ENCODE measurements around the gene ATAD1.
"Not testable (repeated sequence)": the region's sequence is repeated elsewhere in the genome, so short reads cannot be mapped to it uniquely, and the experiment has no call there.

Gene ATAD1

DNA sequence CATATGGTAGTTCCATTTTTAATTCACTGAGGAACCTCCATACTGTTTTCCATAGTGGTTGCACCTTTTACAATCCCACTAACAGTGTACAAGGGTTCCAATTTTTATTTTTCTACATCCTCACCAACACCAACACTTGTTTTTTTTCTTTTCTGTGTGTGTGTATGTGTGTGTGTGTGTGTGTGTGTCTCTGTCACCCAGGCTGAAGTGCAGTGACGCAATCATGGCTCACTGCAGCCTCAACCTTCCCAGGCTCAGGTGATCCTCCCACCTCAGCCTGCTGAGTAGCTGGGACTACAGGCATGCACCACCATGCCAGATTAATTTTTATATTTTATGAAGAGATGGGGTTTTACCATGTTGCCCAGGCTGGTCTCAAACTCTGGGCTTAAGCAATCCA is 79.8 kb downstream of the ATAD1 start:
- not testable (repeated sequence) for H3K4me1 Mint-ChIP-seq (ENCODE audit: low read depth); H3K4me3 Mint-ChIP-seq; H3K27me3 Mint-ChIP-seq; H3K36me3 Mint-ChIP-seq; H3K9me3 Mint-ChIP-seq (ENCODE audit: low read depth); H3K27ac Mint-ChIP-seq

DNA sequence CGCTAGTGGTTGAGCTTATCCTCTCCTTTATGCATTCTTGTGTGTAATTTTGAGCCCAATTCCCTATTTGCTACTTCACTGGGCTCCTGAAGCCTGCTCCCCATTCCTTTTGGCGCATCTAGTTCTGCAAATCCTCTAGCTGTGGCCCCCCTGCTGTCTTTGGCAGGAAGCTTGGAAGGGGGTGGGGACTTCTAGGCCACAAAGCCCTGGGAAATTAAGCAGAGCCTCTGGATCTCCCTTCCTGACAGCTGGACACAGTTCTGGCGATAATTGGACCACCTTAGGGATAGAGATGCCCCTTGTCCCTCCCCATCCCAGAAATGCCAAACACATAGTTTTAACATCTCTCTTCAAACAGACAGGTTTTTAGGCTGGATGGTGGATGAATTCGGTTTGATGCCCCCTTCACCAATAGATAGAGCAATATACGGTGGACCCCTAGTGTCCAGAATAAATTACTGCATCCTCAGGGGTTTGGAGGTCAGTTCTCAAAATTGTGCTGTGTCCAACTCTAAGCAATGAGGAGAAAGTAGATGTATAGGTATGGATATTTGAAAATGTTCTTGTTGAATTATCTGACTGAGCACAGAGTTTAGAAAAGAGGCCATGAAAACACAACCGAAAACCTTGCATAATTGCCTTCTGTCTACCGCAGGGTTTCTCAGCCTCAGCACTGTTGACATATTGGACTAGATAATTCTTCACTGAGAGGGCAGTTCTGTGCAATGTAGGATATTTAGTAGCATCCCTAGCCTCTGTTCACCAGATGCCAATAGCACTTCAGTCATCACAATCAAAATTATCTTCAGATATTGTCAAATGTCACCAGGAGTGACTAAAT is 82.8 kb downstream of the ATAD1 start:
- H3K4me3 Mint-ChIP-seq = no peak overlapping the region
- peaks cover 9% of the 10 kb centered on the region for H3K27me3 Mint-ChIP-seq
- H3K36me3 Mint-ChIP-seq = no peaks in the 10 kb centered on the region
- H3K27ac Mint-ChIP-seq = no peak overlapping the region
- H3K9me3 Mint-ChIP-seq (ENCODE audit: low read depth) = no peaks in the 10 kb centered on the region
- no peaks in the 10 kb centered on the region for H3K4me1 Mint-ChIP-seq (ENCODE audit: low read depth)

DNA sequence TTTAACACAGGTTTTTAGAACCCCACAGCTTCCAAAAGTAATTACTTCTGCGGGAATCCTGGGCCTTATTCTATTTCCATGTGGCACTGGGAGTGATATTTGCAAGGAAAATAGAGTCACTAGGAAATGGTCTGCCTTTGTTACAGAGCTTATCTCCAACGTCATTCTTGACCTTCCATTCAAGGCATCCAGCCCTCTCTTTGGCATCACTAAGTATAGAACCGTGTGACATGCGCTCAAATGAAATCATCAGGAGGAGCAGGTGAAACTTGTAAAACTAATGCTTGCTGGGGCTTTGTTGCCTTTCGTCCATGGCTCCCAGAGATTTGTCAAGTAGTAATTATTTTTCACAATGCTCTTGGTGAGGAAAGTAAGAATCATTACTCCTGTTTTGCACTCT is 84.9 kb downstream of the ATAD1 start:
- H3K27me3 Mint-ChIP-seq = peaks cover 11% of the 10 kb centered on the region
- no peak overlapping the region for H3K4me3 Mint-ChIP-seq
- H3K36me3 Mint-ChIP-seq = no peaks in the 10 kb centered on the region
- H3K9me3 Mint-ChIP-seq (ENCODE audit: low read depth) = no peaks in the 10 kb centered on the region
- no peak overlapping the region for H3K27ac Mint-ChIP-seq
- H3K4me1 Mint-ChIP-seq (ENCODE audit: low read depth) = no peaks in the 10 kb centered on the region

DNA sequence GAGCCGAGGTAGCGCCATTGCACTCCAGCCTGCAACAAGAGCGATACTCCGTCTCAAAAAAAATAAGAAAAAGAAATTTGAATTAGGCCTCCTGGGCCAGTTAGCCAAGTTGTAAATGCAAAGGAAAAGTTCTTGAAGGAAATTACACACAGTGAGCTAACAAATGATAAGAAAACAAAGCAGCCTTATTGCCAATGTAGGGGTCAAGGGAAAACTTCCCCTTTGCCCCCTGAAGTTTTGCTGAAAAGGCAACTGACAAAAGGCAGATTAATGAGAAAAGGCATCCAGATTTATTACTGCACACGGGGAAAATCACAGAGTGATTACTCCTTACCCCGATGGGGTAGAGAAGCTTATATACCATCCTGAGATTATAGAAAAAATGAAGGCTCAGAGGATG is 88.1 kb downstream of the ATAD1 start:
- Mint-ChIP-seq H3K36me3 (no peaks in the 10 kb centered on the region), H3K4me3 (no peak overlapping the region), H3K9me3 (ENCODE audit: low read depth) (no peaks in the 10 kb centered on the region), H3K27me3 (peaks cover 7% of the 10 kb centered on the region), H3K4me1 (ENCODE audit: low read depth) (no peaks in the 10 kb centered on the region), H3K27ac (no peak overlapping the region)

DNA sequence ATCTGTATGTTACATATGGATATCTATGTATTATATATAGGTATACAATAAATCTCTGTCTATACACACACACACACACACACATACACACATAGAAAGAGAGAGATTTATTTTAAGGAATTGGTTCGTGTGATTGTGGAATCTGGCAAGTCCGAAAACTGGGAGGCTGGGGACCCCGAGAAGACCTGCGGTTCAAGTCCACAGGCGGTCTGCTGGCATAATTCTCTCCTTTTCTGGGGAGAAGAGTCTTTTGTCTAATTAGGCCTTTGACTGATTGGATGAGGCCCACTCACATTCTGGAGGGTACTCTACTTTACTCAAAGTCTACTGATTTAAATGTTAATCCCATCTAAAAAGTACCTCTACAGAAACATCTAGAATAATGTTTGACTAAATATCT is 93.2 kb downstream of the ATAD1 start:
- Mint-ChIP-seq H3K4me1 (ENCODE audit: low read depth) (no peaks in the 10 kb centered on the region), H3K27me3 (peaks cover 11% of the 10 kb centered on the region), H3K27ac (no peak overlapping the region), H3K4me3 (no peak overlapping the region), H3K9me3 (ENCODE audit: low read depth) (no peaks in the 10 kb centered on the region), H3K36me3 (no peaks in the 10 kb centered on the region)

DNA sequence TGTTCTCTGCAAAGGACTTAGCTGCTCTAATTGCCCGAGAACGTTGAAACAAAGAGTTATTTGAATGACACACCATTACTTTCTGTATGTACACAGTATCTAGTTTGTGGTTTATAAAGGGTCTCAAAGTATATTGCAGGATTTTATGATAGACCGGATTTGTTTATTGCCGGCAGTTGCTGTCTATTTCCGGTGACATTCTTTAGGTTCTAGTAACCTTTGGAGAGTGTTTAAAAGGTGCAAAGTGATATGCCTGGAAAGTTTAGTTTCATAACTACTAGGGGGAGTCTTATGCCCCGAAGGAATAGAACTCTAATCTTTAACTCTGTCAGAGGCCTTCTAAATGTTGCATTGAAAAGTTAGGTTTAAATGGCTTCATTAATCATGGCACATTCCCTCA is 94.5 kb downstream of the ATAD1 start:
- Mint-ChIP-seq H3K4me1 (ENCODE audit: low read depth) (no peaks in the 10 kb centered on the region), H3K9me3 (ENCODE audit: low read depth) (no peaks in the 10 kb centered on the region), H3K27ac (no peak overlapping the region), H3K27me3 (peaks cover 10% of the 10 kb centered on the region), H3K4me3 (no peak overlapping the region), H3K36me3 (no peaks in the 10 kb centered on the region)

DNA sequence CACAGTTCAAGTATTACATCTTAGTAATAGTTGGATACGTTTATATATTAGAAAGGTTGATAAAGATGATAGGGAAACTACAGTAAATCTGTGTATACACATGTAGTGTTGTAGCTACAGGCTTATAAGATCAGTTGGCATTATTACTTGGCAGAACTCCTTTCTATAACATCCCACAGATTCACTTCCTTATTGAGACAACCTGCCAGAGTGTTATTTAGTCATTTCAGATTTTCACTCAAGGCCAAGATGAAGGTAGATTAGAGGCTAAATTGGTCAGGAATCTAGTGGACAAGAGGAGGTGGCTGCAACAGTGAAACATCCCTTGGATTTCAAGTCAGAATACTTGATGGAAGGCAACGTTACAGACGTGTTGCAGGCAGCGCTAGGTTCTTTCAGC is 95.3 kb downstream of the ATAD1 start:
- Mint-ChIP-seq H3K4me3 (no peak overlapping the region), H3K9me3 (ENCODE audit: low read depth) (no peaks in the 10 kb centered on the region), H3K27me3 (peaks cover 9% of the 10 kb centered on the region), H3K27ac (no peak overlapping the region), H3K36me3 (no peaks in the 10 kb centered on the region), H3K4me1 (ENCODE audit: low read depth) (no peaks in the 10 kb centered on the region)

DNA sequence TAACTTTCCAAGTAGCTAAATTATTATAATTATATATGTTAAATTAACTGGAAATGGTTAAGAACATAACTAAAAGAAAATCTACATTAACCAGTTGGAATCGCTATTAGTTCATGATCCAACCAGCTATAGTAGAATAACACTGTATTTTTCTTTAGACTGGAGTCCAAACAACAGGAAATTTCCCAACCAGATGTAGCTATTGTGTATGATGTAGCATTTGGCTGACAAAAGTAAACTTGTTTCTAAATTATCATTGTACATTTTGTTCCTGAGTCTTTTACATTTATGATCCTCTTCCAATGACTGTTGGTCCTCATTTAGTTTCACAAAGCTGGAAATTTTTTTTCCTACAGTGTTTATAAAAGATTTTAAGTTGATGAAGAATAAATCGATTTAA is 96.2 kb downstream of the ATAD1 start:
- H3K27ac Mint-ChIP-seq = no peak overlapping the region
- H3K4me1 Mint-ChIP-seq (ENCODE audit: low read depth) = no peaks in the 10 kb centered on the region
- H3K27me3 Mint-ChIP-seq = peaks cover 10% of the 10 kb centered on the region
- no peaks in the 10 kb centered on the region for H3K36me3 Mint-ChIP-seq
- no peak overlapping the region for H3K4me3 Mint-ChIP-seq
- H3K9me3 Mint-ChIP-seq (ENCODE audit: low read depth) = no peaks in the 10 kb centered on the region

DNA sequence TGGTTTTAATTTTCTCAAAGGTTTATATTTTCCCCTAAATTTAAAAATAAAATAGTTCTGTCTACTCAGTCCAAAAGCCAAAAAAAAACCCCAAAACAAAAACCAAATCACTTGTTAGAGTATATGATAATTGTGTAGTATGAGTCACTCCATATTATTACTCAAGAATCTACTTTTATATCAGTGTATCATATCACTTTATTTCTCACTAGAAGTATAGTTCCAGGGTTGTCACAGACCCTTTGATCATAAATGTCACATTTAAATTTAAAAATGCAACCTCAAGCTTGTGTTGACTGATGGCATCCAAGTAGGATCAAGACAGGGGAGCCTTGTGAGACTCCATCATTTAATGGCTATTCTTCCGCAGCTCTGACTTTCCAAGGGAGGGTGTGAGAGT is 97.4 kb downstream of the ATAD1 start:
- Mint-ChIP-seq H3K9me3 (ENCODE audit: low read depth) (no peaks in the 10 kb centered on the region), H3K27ac (no peak overlapping the region), H3K27me3 (peaks cover 10% of the 10 kb centered on the region), H3K36me3 (no peaks in the 10 kb centered on the region), H3K4me3 (no peak overlapping the region), H3K4me1 (ENCODE audit: low read depth) (no peaks in the 10 kb centered on the region)

DNA sequence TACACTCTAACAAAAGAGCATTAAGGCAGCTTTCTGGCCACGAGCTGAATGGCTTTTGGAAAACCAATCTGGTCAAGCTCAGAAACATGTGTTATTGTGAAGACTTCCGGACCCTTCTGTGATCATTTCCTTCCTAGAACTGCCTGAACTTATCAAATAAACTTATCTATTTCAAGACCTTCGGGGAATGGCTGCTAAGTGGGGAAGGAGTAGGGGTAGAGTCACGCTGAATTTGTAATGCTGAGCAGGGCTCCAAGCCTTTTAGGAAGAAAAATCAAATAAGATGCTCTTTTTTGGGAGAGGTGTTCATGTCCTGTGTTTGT is 101.7 kb downstream of the ATAD1 start:
- peaks cover 6% of the 10 kb centered on the region for H3K27me3 Mint-ChIP-seq
- H3K4me1 Mint-ChIP-seq (ENCODE audit: low read depth) = no peaks in the 10 kb centered on the region
- H3K4me3 Mint-ChIP-seq = no peak overlapping the region
- no peak overlapping the region for H3K27ac Mint-ChIP-seq
- H3K36me3 Mint-ChIP-seq = no peaks in the 10 kb centered on the region
- no peaks in the 10 kb centered on the region for H3K9me3 Mint-ChIP-seq (ENCODE audit: low read depth)

DNA sequence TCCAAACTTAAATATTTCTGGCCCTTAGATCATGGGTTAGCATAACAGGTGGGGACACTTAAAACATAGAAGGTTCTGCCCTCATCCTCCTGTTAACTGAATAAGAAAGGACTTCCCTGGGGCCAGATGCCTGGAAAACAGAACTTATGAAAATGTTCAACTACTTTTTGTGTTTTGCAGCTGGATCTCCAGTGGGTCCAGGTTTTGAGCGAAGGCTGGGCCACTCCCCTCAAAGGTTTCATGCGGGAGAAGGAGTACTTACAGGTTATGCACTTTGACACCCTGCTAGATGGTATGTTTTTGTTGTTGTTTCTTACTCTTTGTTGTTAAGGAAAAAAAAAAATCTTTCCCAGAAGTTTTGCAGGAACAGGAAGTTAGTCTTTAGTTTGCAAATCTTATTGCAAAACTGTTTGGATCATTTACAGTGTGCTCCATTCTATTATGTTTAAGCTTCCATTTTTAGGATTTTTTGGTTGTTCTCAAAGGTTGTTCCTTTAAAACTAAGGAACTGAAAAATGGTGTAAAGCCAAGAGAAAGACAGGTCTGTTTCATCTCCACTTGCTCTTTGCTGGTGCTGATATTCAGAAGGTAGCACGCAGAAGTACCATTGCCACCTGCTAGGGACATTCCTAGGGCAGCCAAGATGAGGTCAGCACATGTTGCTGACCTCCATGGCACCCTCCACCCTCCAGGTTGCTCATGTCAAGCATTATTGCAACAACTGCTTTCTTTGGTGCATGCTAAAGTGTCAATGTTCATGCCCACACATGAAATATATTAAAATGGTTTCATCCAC is 102.3 kb downstream of the ATAD1 start:
- Mint-ChIP-seq H3K4me3 (no peak overlapping the region), H3K4me1 (ENCODE audit: low read depth) (no peaks in the 10 kb centered on the region), H3K9me3 (ENCODE audit: low read depth) (no peaks in the 10 kb centered on the region), H3K27ac (no peak overlapping the region), H3K36me3 (no peaks in the 10 kb centered on the region), H3K27me3 (peaks cover 3% of the 10 kb centered on the region)

DNA sequence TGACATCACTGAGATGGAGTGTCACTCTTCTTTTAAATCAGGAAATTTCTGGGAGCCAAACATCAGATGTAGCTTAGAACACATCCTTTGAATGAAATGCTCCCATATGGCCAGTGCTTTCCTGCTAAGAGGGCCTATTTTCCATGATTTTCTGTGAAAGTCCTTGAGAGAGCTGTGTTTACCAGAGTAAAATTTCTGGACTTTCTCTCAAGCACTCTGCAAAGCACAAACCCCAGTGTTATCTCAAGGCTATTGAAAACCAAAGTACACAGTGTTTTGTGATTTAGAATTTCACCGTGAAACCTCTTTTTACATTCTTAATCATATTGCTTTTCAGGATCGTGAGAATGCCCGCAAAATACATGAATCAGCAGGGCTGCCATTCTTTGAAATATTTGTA is 104.3 kb downstream of the ATAD1 start:
- no peak overlapping the region for H3K4me3 Mint-ChIP-seq
- H3K36me3 Mint-ChIP-seq = no peaks in the 10 kb centered on the region
- peaks cover 3% of the 10 kb centered on the region for H3K27me3 Mint-ChIP-seq
- no peaks in the 10 kb centered on the region for H3K4me1 Mint-ChIP-seq (ENCODE audit: low read depth)
- H3K27ac Mint-ChIP-seq = no peak overlapping the region
- H3K9me3 Mint-ChIP-seq (ENCODE audit: low read depth) = no peaks in the 10 kb centered on the region

DNA sequence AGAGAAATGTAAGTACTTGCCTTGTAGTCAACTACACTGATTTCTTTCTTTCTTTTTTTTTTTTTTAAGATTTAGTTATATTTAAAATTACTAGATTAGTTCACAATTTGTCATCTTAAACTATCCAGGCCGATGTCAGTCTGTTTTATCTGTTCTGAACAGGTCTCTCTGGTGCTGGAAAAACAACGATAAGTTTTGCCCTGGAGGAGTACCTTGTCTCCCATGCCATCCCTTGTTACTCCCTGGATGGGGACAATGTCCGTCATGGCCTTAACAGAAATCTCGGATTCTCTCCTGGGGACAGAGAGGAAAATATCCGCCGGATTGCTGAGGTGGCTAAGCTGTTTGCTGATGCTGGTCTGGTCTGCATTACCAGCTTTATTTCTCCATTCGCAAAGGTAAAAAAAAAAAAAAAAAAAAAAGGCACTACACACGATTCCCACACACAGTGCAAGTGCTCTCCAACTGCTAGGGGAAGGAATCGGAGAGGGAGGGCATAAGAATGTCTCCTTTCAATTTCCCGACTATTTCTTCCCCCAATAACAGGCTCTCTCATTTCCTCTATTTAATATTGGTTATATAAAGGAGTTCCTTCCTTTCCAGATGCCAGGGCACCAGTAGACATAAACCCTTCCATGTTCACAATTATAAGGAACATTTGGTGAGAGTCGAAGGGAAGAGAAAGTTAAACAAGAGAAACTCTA is 105.0 kb downstream of the ATAD1 start:
- Mint-ChIP-seq H3K4me1 (ENCODE audit: low read depth) (no peaks in the 10 kb centered on the region), H3K4me3 (no peak overlapping the region), H3K27me3 (peaks cover 3% of the 10 kb centered on the region), H3K9me3 (ENCODE audit: low read depth) (no peaks in the 10 kb centered on the region), H3K27ac (no peak overlapping the region), H3K36me3 (no peaks in the 10 kb centered on the region)

DNA sequence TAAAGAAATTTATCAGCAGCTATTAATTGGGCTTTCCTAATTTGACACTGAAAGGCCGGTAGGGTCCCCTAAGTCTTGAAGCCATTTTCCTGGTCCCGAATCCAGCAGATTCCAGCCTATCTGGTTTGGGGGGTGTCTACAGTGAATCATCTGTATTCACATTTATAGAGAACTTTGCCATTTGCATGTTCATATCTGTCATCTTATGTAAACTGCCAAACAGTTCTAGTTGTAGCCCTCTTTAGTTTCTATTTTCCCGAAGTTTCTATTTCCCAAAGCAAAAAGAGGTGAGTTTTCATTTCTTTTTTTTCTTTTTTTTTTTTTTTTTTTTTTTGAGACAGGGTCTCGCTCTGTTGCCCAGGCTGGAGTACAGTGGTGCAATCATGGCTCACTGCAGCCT is 110.8 kb downstream of the ATAD1 start:
- Mint-ChIP-seq H3K27me3 (peaks cover 3% of the 10 kb centered on the region), H3K4me3 (no peak overlapping the region), H3K36me3 (no peaks in the 10 kb centered on the region), H3K9me3 (ENCODE audit: low read depth) (no peaks in the 10 kb centered on the region), H3K27ac (no peak overlapping the region), H3K4me1 (ENCODE audit: low read depth) (no peaks in the 10 kb centered on the region)

DNA sequence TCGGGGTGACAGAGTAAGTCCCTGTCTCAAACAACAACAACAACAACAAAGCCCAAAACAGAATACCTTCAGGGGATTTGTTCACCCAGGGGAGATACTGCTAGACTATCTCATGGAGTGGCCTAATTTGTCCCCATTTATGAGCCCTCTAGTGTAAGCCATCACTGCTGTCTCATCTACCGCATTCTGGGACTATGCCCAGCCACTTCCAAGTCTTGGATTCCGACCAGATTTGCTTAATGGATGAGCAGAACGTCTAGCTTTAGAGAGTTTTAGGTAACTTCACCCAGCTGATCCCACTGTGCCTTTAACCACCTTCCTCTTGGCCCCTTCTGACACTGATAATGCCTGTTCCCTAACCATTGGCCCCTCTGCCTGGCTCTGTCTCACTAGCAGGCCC is 111.3 kb downstream of the ATAD1 start:
- Mint-ChIP-seq H3K27me3 (peaks cover 3% of the 10 kb centered on the region), H3K4me1 (ENCODE audit: low read depth) (no peaks in the 10 kb centered on the region), H3K36me3 (no peaks in the 10 kb centered on the region), H3K4me3 (no peak overlapping the region), H3K27ac (no peak overlapping the region), H3K9me3 (ENCODE audit: low read depth) (no peaks in the 10 kb centered on the region)

All from activated naive CD8-positive, alpha-beta T cell (primary cell).